HG02885 (cell line): ENCODE measurements around the gene GCM1.

Experiments used
- ATAC-seq: cut with Tn5 transposase; IDR thresholded peaks from one replicate; pipeline ENCODE4 v1.9.1; 2021; ENCODE audit warnings: mild to moderate bottlenecking; ENCODE audit not compliant: unreplicated experiment, poor library complexity

The GCM1 gene

DNA sequence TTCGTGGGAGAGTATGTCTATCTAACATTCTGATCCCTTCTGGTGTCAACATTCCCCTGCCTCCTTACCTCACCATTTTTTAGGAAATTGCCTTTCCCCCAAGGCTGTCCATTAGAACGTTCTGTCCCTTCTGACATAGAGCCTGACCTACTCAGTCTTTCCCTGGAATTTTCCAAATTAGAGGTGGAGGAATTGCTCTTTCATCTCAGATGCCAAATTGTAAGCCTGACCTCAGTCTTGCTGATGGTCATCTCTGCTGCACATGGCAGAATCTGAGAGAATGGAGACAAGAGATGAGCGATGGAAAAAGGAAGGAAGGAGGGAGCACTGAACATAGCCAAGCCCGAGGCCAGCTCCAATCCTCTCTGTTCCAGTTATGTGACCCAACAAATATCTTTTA lies 5.4 kb upstream of the GCM1 start:
- ATAC-seq, result no peak

DNA sequence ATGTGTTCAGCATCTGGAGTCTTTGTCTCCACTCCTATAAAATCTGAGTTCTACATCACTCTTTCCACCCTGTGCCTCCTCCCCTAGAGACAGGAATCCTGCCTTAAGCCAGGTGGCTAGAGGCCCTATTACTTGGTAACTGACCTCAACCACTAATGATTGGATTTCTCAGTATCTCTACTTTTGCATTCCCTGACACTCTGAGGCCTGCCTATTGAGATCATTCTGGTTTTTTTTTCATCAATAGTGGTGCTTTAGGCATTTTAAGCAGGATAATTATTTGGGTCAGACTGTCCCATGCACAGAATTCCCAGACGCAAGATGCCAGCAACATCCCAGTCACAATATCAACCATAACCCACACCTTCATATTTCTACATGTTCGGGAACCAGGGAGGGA lies 3.9 kb upstream of the GCM1 start:
- no peak for ATAC-seq

DNA sequence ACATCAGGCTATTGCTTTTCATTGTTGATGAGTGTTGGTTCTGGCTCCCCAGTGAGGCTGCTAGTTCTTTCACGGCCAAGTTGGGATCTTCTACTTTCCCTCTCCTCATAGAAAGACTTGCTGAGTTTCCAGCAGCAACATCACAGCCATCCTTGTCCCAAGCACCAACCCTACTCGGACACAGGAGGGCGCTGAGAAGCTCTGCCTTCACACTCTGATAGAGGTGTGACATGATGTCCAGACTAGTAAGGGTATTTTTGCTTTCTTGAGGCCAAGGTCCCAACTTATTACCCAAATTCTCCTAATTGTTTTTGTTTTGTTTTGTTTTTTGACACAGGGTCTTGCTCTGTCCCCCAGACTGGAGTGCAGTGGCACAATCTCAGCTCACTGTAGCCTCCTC lies 3.0 kb upstream of the GCM1 start:
- ATAC-seq, result no peak

DNA sequence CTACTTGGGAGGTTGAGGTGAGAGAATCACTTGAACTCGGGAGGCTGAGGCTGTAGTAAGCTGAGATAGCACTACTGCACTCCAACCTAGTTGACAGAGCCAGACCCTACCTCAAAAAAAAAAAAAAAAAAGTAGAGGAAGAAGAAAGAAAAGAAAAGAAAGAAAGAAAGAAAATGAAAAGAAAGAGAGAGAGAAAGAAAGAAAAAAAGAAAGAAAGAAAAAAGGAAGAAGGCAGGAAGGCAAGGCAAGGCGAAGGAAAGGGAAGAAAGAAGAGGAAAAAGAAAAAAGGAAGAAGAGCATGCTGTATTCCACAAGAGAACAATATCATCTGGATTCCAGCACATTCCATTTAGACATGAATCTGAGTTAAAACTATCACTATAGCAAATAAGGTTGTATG lies 3.8 kb downstream of the GCM1 start:
- no peak for ATAC-seq

DNA sequence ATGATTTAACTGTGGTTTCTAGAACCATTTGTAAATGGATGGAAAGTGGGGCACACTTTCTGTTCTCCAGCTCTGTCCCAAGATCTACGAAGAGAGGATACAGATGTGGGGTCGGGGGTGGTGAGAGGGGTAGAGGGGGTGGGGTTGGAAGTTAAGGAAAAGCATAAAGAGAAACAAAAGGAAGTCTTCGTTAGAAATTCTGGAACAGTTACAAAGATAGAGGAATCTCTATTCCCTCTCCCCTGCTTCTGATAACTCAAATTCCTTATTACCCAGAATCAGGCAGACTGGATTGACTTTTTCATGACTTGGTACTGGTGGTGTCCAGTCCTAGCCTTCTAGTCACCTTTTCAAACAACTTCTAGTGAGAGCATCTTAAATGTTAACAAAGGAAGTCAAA lies 4.9 kb downstream of the GCM1 start:
- ATAC-seq, result no peak

DNA sequence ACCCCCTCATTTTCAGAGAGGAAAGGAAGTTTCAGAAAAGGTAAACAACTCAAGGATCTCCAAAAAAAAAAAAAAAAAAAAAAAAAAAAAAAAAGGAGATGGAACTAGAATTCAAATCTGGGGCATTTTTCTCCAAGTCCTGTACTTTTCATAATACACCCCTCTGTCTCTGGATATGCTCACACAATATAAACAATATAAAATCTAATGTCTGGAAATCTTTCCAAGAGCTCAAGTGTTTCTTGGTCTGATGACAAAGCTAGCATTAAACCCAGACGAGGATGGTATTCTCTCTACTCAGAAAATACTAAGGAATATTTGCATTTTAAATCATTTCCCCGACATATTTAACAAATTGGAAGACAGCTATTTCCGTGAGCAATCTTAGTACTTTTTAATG lies 5.8 kb downstream of the GCM1 start:
- ATAC-seq, result no peak

DNA sequence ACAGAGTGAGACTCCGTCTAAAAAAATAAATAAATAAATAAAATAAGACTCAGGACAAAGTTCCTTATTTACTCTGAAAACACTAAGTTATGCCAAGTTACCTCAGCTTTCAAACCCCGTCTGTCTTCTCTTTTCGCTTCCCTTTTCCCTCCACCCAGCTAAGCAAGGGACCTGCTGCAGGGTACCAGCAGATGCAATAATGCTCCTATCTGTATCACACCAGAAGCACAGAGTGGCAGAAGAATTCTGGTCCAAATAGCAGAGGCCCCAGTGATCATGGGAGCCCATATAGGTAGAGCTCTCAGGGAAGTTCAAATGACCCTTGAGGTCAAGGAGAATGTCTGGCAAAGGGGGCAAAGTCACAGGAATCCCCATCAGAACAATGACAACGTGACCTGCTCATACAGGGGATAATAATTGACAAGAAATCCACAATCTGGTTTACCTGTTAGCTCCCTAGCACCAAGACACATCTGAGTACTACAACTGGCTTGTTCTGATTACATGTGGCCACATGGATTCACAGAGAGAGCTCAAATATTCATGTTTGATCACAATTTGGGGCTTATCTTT lies 8.7 kb downstream of the GCM1 start:
- ATAC-seq, result no peak

DNA sequence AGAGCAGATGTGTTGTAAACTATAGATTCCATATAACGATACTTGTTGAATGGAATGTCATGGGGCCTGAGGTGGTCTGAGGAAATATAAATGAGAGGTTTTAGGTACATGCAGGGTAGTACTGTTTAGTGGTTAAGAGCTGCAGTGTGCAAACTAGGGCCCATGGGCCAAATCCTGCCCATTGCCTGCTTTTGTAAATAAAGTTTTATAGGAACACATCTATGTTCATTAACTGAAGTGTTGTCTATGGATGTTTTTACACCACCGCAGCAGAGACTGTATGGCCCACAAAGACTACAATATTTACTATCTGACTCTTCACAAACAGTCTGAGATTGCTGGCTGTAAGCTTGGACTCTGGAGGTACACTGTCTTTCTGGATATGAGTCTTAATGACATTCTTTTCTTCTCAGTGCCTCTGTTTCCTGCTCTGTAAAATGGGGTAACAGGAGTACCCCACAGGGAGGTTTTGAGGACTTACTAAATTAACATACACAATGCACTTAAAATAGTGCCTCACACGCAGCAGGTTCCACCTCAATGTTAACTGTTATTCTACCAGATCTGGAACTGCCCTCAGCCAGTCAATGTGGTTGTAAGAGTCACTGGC lies 12.5 kb downstream of the GCM1 start:
- no peak for ATAC-seq

DNA sequence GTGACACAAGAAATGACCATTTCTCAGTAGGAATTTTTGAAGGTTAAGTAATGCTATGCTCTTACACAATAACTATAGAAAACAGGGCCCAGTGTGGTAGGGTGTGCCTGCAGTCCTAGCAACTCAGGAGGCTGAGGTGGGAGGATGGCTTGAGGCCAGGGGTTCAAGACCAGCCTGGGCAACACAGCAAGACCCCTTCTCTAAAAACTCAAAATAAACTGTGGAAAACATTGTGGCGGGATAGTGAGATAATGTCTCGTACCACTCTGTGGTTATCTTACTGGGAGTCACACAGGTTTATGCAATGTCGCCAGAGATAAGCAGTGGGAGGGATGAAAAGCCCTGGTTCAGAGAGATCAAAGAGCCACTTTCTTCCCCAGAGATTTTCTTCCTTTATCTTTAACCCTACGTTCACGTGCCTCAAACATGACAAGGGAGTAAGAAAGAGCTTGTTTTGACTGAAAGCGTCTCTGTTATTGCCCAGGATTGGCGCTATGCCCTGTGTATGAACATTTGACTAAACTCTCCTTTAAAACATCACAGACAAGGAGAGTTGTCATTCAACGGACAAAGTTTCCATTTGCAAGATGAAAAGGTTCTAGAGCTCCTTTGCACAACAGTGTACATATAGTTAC lies 13.9 kb downstream of the GCM1 start:
- no peak for ATAC-seq

DNA sequence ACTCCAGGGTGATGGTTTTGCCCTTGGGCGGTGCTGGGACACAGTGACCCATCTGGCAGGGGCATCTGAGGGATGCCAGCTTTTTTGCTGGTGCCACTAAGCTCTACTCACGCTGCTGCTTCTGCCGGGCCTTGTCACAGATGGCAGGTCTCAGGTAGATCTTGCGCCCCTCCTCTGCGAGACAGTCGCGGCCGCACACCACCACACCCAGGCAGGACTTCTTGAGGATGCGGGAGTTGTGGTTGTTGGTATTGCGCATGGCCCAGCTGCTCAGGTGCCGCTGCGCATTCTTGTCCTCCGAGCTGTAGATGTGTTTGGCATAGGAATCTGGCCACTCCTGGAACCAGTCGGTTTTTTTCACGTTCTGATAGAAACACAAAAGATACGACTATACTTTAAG lies 14.7 kb downstream of the GCM1 start:
- no peak for ATAC-seq

DNA sequence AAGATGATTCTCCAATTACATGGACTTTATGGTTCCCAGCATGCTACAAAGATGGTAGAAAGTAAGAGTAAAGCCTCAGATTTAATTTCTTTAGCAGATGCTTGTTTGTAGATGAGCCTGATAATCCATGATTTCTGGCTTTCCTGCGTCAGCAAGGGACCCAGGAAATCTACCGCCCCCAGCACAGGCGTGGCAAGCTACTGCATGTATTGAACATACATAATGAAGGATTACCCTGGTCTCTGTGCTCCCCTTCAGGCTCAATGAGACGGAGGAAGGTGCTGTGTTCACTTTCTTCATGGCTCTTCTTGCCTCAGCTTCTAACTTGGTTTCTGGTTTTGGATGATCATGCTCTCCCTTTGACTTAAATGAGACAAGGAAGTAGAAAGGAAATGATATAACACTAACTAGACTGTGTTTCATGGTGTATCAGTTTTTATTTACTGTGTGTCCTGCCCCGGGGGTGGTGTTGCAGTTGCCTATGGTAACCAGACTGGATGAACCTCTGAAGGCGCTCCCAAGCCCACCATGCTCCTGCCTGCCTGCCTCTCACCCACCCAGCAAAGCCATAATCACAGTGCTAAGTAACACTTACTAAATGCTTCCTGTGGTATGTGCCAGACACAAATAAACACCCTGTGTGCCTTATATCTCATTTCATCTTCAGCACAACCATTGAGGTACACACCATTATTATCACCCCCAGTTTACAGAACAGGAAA lies 17.9 kb downstream of the GCM1 start:
- no peak for ATAC-seq

DNA sequence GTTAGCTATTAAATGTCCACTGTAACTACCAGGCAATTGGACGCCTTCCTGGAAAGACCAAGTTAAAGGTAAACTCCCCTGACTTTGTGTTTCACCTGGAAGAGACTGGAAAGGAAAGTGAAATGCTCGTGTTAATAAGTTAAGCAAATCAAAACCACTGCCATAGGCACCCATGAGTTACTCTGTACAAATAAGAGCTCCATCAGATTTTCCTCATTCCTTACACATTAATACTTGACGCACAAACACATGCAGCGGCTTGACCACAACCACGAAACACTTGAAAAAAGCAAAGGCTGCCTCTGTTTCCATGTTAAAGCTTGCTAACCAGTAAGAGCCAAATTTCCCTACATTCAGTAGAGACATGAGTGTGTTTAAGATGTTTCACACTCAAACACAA lies 19.8 kb downstream of the GCM1 start:
- ATAC-seq, result no peak

DNA sequence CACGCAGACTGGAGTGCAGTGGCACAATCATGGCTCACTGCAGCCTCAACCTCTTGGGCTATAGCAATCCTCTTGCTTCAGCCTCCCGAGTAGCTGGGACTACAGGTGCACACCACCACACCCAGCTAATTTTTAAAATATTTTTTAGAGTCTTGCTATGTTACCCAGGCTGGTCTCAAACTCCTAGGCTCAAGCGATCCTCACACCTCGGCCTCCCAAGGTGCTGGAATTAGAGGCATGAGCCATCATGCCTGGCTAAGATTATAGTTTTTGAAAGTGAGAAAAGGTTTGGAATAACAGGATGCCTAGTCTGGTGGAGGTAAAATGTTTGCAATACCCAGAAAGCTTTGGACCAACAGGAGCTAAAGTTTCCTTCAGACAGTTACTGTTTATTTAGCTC lies 23.4 kb downstream of the GCM1 start:
- no peak for ATAC-seq

DNA sequence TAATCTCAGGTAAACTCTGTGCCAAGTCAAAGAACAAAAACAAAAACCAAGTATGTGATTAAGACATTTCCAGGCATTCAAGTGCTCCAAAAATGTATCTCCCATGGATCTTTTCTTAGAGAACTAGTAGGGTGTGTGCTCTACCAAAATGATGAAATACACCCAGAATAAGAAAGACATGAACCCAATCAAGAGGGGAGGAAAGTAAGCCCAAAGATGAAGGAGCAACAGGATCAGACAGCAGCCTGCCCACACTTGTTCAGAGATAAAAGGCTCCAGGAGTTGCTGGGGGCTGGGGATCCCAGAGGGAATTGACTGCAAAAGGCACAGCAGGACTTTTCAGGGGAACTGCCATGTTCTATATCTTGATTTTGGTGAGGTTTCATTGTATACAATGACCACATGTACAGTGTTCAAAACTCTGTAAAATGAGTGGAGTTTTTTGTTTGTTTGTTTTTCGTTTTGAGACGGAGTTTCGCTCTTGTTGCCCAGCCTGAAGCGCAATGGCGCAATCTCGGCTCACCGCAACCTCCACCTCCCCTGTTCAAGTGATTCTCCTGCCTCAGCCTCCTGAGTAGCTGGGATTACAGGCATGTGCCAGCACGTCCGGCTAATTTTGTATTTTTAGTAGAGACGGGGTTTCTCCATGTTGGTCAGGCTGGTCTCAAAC lies 24.4 kb downstream of the GCM1 start:
- ATAC-seq, result no peak

DNA sequence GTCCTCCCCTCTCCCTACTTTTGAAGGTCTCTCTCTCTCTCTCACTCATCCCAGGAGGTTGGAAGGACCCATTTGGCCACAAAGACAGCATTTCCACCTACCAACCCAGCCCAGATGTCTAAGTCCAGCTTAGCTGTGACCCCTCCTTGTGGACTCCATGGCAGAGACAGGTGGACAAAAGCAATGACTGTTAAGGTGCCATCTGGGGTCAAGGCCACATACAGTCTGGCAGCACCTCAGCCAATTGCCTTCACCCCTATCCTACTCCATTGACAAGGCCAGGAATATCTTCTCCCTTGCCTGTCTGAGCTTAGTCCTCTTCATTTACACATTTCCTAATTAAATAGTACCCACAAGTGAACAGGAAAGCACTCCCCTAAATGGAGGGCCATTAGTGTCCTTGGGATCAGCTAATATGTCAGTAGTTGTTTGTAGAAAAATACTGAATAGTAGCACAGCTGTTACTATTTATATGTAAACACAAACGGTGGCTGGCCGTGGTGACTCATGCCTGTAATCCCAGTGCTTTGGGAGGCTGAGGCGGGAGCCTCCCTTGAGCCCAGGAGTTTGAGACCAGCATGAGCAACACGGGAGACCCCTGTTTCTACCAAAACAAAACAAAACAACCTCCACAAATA lies 28.8 kb downstream of the GCM1 start:
- ATAC-seq, result no peak

DNA sequence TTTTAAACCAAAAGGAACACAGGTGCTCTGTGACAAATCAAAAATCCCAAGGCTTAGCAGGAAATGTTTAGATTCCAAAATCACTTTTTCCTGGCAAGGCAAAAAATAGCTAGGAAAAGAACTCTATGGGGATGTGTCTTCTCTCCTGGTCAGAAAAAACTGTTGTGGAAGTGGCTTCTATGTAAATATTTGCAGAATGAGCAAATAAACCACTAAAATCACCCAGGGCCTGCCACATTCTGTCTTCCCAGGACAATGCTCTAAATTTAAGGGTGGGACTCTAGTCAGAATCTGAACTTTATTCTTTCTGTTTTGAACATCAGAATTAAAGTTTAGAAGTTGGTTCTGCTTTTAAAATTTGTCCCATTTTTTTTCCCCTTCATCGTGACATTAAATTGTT lies 29.3 kb downstream of the GCM1 start:
- ATAC-seq, result no peak

DNA sequence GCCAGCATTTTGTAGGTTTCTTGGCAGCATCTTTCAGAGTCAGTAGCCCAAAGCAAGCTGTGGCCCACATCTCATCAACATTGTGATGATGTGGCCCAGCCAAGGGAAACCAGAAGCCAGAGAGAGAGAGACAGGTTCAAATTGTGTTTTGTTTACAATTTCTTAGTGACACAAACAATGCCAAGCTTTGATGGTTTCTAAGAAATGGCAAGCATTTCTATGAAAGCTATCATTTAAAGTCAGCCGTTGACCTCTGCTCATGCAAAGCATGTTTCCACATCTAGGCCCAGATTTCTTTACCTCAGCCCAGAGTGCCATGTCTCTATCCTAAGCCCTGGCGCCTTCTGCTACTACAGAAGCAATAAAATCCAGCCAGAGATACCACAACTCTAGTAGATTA lies 32.9 kb downstream of the GCM1 start:
- no peak for ATAC-seq

DNA sequence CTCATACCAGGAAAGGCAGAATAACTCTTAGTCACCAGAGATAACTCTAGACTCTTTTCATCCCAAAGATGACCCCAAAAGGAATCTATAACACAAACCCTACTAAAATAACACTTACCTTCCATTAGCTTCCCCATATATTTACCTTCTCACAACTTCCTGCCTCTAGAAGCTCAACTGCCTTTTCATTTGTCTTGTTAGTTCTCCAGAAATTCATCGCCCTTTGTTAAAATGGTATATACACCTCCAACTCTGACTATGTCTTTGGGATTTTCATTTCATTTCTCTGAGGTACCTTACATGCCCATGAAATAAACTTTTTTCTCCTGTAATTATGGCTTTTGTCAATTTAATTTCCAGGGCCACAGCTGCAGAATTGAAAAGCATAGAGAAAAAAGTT lies 33.5 kb downstream of the GCM1 start:
- no peak for ATAC-seq

DNA sequence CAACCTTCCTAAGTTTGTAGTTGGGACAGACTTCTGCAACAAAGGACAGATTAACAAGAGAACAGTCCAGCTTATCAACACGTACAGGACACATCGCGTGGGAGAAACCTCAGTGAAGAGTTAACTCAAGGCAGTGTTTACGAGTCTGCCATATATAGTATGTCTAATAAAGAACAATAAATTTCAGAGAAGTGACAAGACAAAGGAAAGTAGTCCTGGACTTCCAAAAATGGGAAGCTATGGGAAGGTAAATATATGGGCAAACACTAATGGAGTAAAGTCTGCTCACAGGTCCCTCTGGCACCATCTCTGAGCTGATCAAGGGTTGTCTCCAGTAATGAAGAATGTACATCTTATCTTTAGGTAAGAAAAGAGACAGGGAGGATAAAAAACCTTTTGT lies 34.9 kb downstream of the GCM1 start:
- no peak for ATAC-seq

DNA sequence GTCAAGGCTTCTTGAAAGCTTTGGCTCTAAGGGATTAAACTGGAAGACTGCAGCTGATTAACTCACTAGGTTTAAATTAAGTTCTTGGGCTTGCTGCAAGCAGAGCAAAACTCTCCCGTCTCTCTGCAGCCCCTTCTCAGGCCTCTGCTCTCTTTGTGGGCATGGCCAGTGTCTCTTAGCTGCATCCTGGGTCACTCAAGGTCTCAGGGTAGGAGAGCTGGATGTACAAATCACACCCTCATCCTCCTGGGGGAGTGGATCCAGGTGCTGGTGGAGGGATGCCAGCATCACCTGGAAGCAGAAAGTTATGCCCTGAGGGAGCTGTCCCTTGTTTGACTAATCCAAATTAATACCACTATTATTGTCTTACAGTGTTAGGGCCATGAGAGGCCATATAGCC lies 35.8 kb downstream of the GCM1 start:
- ATAC-seq, result no peak

DNA sequence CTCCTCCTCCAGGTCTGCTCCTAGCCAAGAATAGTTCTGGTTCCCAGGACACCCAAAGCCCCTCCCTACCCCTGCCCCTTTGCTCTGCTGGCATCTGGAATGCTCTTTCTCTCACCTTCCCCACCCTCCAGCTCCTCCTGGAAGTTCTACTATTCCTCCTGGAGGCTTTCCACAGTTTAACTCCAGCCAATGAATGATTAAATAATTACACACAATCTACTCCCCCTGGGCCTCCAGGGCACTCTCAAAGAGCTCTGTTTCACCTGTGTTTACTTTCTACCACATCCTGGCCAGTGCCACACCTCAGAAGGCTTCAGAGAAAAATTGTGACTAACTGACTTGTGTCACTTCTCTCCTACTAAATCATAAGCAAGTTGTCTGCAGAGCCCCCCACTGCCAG lies 36.2 kb downstream of the GCM1 start:
- no peak for ATAC-seq
